Articular chondrocyte of knee joint (primary cell): ENCODE results near the gene AP5B1. TPM values are rescaled to one million over a fixed set of nuclear protein-coding genes. Genes with fewer than 3 reads are reported as not detected.

Experiments
- total RNA-seq: library from RNA; depleted of rRNA; stranded (reverse); fragments of >200 nt; gene quantifications from 2 replicates; pipeline ENCODE4 v1.2.3, GENCODE V29; 2012

The AP5B1 gene
- 11.8 and 14.9 TPM in 2 replicates for total RNA-seq

DNA sequence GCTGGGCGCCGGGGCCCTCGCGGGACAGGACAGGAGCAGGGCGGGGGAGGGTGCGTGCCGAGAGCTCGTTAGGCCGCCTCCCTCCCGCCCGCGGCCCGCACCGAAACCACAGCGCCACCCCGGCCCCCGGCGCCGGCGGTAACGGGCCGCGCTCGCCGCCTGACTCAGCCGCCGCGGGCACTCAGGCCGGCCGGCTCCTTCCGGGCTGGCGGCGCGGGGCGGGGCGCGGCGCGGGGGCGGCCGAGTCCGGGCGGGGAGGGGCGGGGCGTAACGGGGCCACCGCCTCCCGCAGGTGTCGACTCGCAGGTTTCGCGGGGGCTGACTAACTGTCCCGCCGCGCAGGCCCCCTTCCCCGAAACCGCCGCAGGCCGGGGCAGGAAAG, at the start of gene AP5B1:
TSS of gene AP5B1 (minus strand) at position 207 of the 382 bp plus-strand sequence. CDS start 385 bp downstream, outside the sequence.

GRCh38 chr11:65786786-65787636, 6.2 kb upstream of the AP5B1 start, which contains the start of gene OVOL1:
Gene OVOL1 (plus strand): TSS chr11:65787063. CDS start chr11:65787374, 311 bp downstream.

Other genes with a start within 250 kb of the AP5B1 start
- 43.5 and 53.8 TPM in 2 replicates for gene LTBP3, start 222.6 kb downstream of the AP5B1 start, total RNA-seq
- gene ZNRD2, start 210.5 kb downstream of the AP5B1 start, total RNA-seq = 36.2 and 42.1 TPM in 2 replicates
- 10.7 and 15.2 TPM in 2 replicates for gene FAM89B, start 208.4 kb downstream of the AP5B1 start, total RNA-seq
- 33.2 and 36.1 TPM in 2 replicates for gene EHBP1L1, start 204.9 kb downstream of the AP5B1 start, total RNA-seq
- not detected in 2 replicates for gene KCNK7, start 185.2 kb downstream of the AP5B1 start, total RNA-seq
- 19.0 and 20.6 TPM in 2 replicates for gene MAP3K11, start 166.8 kb downstream of the AP5B1 start, total RNA-seq
- gene PCNX3, start 165.2 kb downstream of the AP5B1 start, total RNA-seq = 21.3 and 23.1 TPM in 2 replicates
- 10.6 and 11.9 TPM in 2 replicates for gene SIPA1, start 142.9 kb downstream of the AP5B1 start, total RNA-seq
- 30.9 and 31.2 TPM in 2 replicates for gene RELA, start 118.1 kb downstream of the AP5B1 start, total RNA-seq
- gene KAT5, start 68.7 kb downstream of the AP5B1 start, total RNA-seq = 36.9 and 40.2 TPM in 2 replicates
- gene RNASEH2C, start 60.2 kb downstream of the AP5B1 start, total RNA-seq = 35.1 and 51.9 TPM in 2 replicates
- not detected in 2 replicates for gene OVOL1, start 6.1 kb upstream of the AP5B1 start, total RNA-seq
- 1.2 and 2.2 TPM in 2 replicates for gene SNX32, start 53.0 kb upstream of the AP5B1 start, total RNA-seq
- 577 and 633 TPM in 2 replicates for gene CFL1, start 77.2 kb upstream of the AP5B1 start, total RNA-seq
- gene MUS81, start 79.5 kb upstream of the AP5B1 start, total RNA-seq = 29.2 and 34.4 TPM in 2 replicates
- 102 and 105 TPM in 2 replicates for gene EFEMP2, start 91.8 kb upstream of the AP5B1 start, total RNA-seq
- gene CTSW, start 98.9 kb upstream of the AP5B1 start, total RNA-seq = 0.13 TPM in 1 of 2 replicates, not detected in the other
- gene FIBP, start 107.5 kb upstream of the AP5B1 start, total RNA-seq = 130 and 132 TPM in 2 replicates
- gene CCDC85B, start 109.7 kb upstream of the AP5B1 start, total RNA-seq = 57.9 and 60.6 TPM in 2 replicates
- gene FOSL1, start 119.4 kb upstream of the AP5B1 start, total RNA-seq = 13.1 and 26.1 TPM in 2 replicates
- gene C11orf68, start 138.1 kb upstream of the AP5B1 start, total RNA-seq = 26.8 and 32.6 TPM in 2 replicates
- 147 and 149 TPM in 2 replicates for gene DRAP1, start 138.4 kb upstream of the AP5B1 start, total RNA-seq
- gene TSGA10IP, start 164.5 kb upstream of the AP5B1 start, total RNA-seq = not detected in 2 replicates
- 24.2 and 24.4 TPM in 2 replicates for gene SART1, start 180.8 kb upstream of the AP5B1 start, total RNA-seq
- gene EIF1AD, start 221.2 kb upstream of the AP5B1 start, total RNA-seq = 26.6 and 27.2 TPM in 2 replicates
- 37.4 and 40.0 TPM in 2 replicates for gene BANF1, start 221.5 kb upstream of the AP5B1 start, total RNA-seq
- gene CST6, start 231.0 kb upstream of the AP5B1 start, total RNA-seq = 3.0 and 7.6 TPM in 2 replicates
- 0.26 and 0.43 TPM in 2 replicates for gene CATSPER1, start 245.5 kb upstream of the AP5B1 start, total RNA-seq